Measurements from ENCODE around the gene SMYD4.
A peak's percentile ranks its signal among the peaks of the same experiment; 100 is the strongest.
"Not testable (repeated sequence)": the region's sequence is repeated elsewhere in the genome, so short reads cannot be mapped to it uniquely, and the experiment has no call there.

The SMYD4 gene, protein sequence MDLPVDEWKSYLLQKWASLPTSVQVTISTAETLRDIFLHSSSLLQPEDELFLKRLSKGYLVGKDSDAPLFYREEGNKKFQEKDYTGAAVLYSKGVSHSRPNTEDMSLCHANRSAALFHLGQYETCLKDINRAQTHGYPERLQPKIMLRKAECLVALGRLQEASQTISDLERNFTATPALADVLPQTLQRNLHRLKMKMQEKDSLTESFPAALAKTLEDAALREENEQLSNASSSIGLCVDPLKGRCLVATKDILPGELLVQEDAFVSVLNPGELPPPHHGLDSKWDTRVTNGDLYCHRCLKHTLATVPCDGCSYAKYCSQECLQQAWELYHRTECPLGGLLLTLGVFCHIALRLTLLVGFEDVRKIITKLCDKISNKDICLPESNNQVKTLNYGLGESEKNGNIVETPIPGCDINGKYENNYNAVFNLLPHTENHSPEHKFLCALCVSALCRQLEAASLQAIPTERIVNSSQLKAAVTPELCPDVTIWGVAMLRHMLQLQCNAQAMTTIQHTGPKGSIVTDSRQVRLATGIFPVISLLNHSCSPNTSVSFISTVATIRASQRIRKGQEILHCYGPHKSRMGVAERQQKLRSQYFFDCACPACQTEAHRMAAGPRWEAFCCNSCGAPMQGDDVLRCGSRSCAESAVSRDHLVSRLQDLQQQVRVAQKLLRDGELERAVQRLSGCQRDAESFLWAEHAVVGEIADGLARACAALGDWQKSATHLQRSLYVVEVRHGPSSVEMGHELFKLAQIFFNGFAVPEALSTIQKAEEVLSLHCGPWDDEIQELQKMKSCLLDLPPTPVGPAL

DNA sequence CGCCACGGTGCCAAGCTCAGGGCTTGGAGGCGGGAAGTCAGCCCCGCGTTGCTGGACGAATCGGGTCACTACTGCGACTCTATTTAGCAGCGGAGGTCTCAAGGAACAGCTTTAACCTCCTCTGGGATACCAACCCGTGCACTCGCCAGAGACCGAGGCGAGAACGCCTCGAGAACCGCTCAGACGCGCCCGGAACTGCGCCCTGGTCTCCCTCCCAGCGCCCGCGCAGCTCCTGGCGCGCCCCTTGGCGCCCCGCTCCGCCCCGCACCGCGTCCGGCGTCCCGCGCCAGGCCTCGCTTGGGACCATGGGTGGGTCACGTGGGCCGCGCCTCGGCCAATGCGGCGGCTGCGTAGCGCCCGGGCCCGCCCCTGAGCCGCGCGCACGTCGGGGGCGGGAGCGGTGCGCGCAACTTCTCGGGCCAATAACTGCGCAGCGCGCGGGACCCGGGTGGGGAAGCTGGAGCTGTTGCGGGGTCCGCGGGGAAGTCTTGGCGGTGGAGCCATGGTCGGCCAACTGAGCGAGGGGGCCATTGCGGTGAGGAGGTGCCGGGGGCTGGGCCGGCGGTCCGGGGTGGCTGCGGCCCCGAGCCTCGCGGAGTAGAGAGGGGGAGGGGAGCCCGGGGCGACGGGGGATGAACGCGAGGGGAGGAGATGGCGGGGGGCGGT lies at the start of gene SMYD4, which contains the start of gene RPA1:
Gene SMYD4 (minus strand): TSS at position 311 of the 666 bp plus-strand sequence. CDS start 1,908 bp downstream, outside the sequence.
Gene RPA1 (plus strand): TSS at position 414 of the 666 bp plus-strand sequence. CDS start 89 bp downstream, at position 503.
- DNase-seq (ENCODE audit: low spot score) = peak; percentile 90

DNA sequence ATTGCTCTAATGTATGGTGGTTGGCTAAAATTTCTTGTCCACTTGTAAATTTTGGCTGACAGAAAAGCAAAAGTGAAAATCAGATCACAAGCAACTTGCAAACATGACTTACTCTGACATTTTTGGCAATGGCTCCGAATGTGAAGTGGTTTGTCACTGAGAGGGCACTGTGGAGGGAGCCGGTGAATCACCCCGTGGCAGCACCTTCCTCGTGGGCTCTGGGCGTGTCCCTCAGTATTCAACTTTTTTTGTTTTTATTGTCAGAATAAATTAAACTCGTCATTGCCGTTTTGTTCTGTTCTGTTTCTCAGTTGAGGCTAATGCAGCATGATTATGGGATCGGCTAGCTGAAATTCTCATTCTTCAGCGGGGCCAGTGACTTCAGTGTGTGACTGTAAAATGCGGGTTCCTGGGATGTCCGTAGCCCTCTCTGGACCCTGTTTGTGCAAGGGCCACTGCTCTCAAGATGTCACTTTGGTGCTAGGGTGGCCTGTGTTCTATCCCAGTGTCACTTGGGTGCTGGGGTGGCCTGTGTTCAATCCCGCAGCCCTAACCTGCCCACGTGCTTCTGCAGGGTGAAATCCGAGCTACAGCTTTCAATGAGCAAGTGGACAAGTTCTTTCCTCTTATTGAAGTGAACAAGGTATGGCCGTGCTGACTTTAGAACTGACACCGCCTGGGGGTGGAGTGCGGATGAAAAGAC lies 48.9 kb upstream of the SMYD4 start:
- peak; percentile 16 for DNase-seq (ENCODE audit: low spot score)

DNA sequence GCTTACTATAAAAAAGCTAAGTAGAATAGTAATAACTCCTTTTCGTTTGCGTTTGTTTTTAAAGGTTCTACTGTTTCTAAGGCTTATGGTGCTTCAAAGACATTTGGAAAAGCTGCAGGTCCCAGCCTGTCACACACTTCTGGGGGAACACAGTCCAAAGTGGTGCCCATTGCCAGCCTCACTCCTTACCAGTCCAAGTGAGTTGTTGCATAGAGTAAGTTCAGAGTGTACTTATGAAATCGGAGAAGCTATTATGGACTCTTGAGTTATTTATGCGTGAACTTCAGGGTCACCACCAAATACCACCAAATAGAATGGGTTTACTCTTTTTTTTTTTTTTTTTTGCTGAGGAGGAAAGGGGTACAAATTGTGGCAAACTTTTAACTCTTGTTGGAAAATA lies 45.9 kb upstream of the SMYD4 start:
- DNase-seq (ENCODE audit: low spot score) = no peak

DNA sequence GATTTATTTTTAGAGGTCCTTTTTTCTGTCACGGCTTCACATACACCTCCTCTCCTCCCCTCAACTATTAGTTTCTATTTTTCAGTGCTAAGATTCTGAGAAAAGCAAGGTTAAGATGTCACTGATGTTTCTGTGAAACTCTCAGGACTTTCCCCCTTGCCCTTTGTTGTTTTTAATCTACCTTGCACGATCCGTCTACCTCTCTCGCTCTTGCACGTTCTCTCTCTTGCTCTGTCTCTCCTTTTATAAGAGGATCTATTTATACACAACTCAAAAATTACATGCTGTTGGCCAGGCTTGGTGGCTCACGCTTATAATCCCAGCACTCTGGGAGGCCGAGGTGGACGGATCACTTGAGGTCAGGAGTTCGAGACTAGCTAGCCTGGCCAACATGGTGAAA lies 43.7 kb upstream of the SMYD4 start:
- DNase-seq (ENCODE audit: low spot score) = no peak

DNA sequence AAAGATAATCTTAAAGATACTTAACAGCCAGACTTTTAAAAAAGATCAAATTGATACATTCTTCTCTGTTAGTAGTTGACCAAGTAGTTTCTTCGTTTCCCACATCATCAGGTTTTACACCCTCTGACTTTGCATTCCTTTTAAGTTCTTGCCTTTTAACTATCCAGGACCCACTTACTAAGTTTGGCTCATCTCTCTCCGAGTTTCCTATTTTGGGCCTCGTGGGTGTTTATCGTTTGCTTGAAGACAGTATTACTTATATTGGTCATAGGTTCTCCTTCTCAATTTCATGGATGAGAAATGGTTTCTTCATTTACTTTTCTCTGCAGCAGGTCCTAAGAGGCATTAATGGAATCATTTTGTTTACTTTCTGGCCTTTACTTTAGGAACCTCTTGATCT lies 43.3 kb upstream of the SMYD4 start:
- DNase-seq (ENCODE audit: low spot score) = no peak

DNA sequence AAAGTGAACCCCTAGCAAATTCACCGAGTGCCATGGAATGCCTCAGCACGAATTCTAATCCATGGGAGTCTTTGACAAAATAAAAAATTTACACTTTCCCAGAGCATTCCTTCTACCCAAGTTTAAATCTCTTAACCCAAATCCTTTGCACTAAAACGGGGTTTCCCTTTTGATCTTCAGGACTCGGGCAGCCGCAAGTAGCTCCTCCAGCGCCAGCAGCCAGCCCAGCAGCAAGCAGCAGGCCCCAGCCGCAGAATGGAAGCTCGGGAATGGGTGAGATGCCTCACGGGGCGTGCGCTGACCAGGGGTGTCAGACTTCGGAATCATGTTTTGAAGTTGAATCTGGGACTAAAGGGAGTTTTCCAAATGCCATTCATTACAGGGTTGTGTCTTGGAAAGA lies 42.6 kb upstream of the SMYD4 start:
- DNase-seq (ENCODE audit: low spot score) = no peak

DNA sequence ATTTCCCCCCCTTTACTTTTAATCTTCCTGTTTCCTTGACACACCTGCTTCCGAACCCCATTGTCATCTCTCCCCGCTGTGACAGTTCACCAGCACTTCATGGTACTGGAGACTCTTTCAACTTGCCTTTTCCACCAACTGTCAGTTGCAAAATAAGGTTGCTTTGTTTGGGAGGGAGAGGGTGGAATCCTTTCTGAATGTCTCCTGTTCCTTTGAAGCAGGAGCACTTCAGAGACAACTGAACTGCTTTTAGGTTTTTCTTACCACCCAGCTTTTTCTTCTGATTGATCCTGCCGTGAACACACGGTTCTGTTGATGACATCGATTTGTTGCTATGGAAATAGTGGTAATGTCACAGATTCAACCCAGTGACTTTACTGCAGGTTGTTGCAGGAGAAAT lies 42.1 kb upstream of the SMYD4 start:
- DNase-seq (ENCODE audit: low spot score) = no peak

DNA sequence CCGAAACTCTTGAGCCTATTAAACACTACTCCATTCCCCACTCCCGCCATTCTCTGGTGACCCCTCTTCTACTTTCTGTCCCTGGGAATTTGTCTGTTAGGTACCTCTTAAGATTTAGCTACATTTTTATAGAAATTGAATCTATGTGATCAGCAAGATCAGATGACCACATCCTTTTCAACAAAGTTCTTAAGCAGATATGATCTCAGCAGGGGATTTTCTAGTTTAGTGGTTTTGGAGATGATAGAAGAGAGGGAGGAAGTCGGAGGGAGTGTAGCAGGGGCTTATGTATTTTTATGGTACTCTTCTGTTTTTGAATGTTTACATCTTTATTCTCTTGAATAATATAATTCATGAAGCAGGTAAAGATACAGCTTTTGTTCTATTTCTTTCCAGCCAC lies 40.9 kb upstream of the SMYD4 start:
- no peak for DNase-seq (ENCODE audit: low spot score)

DNA sequence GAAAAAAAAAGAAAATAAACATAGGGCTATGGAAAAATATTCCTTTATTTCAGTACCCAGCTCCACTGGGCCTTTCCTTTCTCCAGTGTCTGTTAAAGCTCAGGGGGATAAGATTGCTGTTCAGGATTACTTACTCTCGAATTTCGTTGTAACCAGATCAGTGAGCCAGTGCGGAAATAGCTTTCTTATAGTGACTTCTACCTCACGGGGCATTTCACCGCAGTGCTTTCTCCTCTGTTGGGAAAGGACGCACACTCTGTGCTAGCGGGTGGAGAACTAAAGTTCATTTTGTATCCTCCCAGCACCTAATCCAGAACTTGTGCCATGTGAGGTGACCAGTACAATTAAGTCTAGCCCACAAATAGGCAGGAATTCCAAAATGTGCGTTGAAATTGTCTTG lies 38.4 kb upstream of the SMYD4 start:
- DNase-seq (ENCODE audit: low spot score) = no peak

DNA sequence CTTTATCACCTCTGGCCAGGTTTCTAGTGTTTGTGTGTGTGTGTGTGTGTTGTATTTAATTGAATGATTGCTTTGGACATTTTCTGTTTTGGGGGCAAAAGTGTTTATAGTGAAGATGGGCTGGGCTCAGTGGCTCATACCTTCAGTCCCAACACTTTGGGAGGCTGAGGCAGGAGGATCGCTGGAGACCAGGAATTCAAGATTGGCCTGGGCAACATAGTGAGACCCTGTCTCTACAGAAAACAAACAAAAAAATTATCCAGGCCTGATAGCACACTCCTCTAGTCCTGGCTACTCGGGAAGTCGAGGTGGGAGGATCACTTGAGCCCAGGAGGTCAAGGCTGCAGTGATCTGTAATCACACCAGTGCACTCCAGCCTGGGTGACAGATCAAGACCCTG lies 37.6 kb upstream of the SMYD4 start:
- no peak for DNase-seq (ENCODE audit: low spot score)

DNA sequence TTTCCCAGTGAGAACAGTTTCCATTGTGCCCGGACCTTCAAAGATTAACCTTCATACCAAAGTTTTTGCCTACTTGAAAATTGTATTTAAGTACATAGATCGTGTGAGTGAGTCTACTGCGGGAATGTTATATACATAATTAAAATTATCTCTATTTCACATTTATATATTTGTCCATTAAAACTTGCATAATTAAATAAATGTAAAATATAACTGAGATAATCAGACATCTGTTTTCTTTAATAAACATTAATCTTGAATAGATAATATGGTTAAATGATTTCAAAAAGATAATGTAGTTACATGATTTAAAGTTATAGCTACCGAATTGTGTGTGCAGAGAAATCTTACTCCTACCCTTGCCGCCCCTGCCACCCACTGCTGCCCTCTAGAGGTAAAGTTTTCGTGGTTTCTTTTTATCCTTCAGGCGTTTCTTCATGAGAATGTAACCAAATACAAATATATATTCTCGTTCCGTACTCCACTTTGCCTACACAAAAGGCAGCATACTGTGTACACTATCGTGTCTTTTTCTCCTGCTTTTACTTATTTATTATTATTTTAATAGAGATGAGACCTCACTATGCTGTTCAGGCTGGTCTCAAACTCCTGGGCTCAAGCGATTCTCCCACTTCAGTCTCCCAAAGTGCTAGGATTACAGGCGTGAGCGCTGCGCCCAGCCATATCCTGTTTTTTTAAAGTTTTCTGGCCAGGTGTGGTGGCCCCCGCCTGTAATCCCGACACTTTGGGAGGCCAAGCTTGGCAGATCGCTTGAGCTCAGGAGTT lies 35.7 kb upstream of the SMYD4 start:
- DNase-seq (ENCODE audit: low spot score) = peak; percentile 45

DNA sequence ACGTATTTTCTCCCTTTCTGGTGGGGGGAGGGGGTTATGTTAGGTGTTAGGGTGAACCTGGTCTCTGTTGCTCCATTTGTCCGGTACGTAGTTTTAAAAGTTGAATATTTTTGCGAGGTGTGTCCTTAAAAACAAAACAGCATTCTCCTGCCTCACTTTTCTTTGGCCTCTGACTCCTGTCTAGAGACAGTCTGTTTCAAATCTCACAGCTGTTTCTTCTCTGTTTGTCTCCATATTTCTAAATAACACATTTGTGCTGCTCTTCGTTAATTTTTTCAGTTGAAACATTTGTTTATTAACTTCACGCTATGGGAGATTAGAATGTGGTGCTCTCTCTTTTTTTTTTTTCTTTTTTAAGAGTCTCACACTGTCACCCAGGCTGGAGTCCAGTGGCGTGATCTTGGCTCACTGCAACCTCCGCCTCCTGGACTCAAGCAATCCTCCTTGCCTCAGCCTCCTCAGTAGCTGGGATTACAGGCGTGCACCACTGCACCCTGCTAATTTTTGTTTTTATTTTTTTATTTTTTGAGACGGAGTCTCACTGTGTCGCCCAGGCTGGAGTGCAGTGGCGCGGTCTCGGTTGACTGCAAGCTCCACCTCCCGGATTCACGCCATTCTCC lies 31.8 kb upstream of the SMYD4 start:
- DNase-seq (ENCODE audit: low spot score) = no peak

DNA sequence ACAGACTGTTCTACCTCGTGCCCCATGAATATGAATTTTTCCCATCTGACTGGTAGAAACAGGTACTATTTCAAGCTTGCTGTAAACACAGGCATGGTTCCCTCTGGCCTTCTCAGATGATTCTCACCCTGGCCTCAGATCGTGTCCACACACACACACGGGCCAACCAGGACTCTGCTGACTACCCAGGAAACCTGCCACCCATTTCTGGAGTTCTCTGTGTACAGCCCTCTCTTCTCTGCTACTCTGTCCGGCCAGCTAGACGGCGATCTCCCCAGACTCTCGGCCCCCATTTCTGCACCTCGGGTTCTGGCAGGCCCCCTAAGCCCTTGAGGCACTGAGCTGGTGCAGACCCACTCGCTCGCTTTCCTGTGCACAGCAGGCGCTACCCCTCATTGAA lies 31.3 kb upstream of the SMYD4 start:
- no peak for DNase-seq (ENCODE audit: low spot score)

DNA sequence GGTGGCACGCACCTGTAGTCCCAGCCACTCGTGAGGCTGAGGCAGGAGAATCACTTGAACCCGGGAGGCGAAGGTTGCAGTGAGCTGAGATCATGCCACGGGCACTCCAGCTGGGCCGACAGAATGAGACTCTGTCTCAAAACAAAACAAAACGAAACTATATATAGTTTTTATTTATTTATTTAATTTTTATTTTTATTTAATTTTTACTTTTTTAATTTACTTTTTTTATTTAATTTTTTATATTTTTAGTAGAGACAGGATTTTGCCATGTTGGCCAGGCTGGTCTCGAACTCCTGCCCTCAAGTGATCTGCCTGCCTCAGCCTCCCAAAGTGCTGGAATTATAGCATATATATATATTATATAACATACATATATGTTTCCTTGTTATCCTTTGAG lies 26.8 kb upstream of the SMYD4 start:
- DNase-seq (ENCODE audit: low spot score) = not testable (repeated sequence)

DNA sequence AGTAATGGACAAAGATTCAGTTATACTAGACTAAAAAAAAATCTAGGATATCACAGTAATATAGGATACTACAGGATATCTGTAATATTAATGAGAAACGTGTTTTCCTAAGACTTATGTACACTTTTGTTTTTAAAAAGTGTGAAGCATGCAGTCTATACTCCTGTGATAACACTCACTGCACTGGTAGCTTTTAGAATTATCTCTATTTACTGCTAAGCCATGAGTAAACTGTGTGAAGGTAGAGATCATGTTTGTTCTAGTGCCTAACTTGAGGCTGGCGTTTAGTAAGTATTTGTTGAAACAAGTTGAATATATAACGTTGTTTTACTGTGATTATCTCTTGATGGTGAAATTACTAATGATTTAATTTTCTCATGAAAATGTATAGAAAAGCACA lies 24.0 kb upstream of the SMYD4 start:
- DNase-seq (ENCODE audit: low spot score) = no peak

DNA sequence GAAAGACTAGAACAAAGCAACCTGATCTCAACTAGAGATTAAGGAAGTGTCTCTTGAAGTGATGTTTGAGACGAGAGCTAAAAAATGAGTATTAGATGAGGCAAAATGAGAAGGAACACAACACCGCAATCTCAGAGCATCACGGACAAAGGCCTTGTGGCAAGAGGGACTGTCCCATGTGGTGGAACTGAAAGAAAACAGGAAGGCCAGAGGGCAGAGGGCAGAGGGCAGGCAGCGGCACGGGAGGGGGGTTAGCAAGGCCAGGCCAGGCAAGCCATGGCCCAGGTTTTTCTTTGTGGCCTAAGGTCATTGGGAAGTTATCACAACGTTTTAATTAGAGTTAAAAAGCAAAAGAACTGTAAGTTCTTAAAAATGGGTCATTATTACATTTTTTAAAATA lies 22.6 kb upstream of the SMYD4 start:
- DNase-seq (ENCODE audit: low spot score) = no peak

DNA sequence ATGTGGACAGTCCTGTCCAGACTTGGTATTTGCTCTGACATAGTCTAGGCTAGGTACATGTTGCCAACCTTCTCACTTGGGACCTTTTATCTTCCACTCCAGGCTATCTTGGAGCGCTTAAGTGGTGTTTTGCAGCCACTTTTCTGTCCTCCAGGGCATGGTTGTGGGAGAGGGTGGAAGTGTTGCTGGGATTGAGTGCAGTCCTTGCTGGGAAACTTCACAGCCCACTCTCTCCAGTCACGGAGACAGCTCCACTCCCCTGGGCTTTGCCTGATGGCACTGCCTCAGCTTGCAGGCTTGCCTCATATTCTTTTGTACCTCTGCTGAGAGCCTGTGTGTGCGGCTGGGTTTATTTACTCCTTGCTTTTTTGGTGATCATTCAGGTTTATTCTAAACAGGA lies 17.5 kb upstream of the SMYD4 start:
- DNase-seq (ENCODE audit: low spot score) = no peak

DNA sequence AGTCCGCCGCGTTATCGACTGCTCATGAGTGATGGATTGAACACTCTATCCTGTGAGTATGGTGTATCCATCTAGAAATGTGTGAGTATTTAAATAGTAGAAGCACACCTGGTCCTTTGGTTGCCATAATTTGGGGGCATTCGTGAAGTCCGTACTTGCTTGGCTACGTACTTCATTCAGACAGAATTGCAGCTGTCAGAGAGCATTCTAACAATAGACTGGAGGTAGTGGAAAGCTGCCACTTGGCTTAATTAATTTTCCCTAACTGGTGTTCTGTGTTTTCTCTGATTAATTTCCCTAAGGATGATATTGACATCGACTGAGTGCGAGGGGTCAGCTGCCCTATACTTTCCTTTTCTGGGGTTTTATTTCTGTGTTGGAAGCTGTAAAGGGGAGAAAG lies 14.2 kb upstream of the SMYD4 start:
- no peak for DNase-seq (ENCODE audit: low spot score)

DNA sequence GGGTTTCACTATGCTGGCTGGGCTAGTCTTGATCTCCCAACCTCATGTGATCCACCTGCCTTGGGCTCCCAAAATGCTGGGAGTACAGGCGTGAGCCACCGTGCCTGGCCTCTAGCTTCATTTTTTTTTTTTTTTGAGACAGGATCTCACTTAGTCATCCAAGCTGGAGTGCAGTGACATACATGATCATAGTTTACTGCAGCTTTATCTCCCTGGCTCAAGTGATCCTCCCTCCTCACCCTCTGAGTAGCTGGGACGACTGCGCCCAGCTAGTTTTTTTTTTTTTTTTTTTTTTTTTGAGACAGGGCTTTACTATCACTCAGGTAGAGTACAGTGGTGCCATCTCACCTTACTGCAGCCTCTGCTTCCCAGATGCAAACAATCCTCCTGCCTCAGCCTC lies 9.8 kb upstream of the SMYD4 start:
- no peak for DNase-seq (ENCODE audit: low spot score)

DNA sequence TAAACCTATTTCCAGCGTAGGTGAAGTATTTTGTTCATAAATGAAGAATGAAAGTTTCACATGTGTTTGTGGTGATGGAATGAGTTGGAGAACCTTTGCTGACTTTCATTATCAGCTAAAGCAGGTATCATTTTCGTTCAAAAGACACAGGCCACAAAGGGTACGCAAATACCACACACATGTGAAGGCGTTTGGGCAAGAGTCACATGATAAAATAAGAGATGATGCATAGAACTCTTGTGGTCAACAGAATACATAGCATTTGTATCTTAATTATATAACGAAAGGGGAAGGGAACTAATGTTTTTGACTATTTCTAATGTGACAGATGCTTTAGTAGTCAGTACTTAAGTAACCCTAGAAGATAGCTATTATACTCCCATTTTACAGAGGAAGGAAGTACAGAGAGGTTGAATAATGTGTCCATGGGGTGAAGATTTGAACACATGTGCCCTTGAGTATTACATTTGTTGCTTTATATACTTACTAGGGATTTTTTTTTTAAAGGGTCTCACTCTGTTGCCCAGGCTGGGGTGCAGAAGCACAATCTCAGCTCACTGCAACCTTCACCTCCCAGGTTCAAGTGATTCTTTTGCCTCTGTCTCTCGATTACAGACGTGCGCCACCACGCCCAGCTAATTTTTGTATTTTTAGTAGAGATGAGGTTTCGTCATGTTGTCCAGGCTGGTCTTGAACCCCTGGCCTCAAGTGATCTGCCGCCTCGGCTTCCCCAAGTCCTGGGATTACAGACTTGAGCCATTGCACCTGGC lies 4.9 kb upstream of the SMYD4 start:
- DNase-seq (ENCODE audit: low spot score) = no peak

Measured in kidney tubule cell (primary cell).